NCI-H1048 (cell line): Measurements from ENCODE around the gene FLRT3.

ENCODE experiments used
- DNase-seq: peaks from one replicate; lab custom pipeline; 2025; lab: John Stamatoyannopoulos, UW

Gene FLRT3

DNA sequence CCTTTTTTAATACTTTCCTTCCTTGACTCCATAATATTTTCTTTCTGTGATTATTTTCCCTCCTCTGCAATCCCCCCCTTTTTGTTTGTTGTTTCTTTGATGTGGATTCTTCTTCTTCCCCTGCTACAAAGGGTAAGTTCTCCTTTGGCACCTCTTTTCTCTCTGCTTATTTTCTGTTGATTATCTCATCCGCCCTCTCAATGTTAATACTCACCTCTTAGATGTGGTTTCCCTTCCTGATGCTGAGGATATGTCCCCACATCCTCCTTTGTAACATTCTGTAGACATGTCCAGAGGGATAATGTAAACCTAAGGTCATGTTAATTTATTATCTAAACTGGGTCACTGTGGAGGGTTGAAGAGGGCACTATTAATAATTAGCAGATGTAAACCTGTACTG, 17.7 kb downstream of the FLRT3 start:
- DNase-seq = no peak

- DNase-seq = no peak
Measured at GRCh38 chr20:14313341-14314020, 23.9 kb downstream of the FLRT3 start.

DNA sequence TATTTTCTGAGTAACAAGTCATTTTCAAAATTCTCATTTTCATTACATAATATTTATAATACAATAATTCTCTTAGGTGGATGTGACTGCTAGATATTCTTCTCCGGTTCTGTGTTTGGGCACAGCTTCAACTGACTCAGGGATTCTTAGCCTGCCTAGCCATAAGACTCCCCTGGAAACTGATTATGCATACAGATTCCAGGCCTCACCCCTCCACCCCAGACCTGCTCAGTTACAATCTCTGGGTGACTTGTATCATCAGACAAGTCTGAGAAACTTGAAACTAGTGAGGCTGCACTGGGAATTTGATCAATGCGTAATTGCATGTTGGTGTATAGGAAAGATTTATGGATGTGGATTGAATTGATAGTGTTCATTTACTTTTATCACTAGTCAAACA, 25.4 kb downstream of the FLRT3 start:
- DNase-seq = no peak

- no peak for DNase-seq
Measured at GRCh38 chr20:14310977-14311627, 26.3 kb downstream of the FLRT3 start.

GRCh38 chr20:14307956-14308355, 29.5 kb downstream of the FLRT3 start:
- DNase-seq = no peak

GRCh38 chr20:14304472-14304871, 32.9 kb downstream of the FLRT3 start:
- no peak for DNase-seq

- DNase-seq = no peak
Measured at GRCh38 chr20:14303651-14304050, 33.8 kb downstream of the FLRT3 start.

- no peak for DNase-seq
Measured at GRCh38 chr20:14303106-14303505, 34.3 kb downstream of the FLRT3 start.

GRCh38 chr20:14299831-14300230, 37.6 kb downstream of the FLRT3 start:
- DNase-seq = no peak

DNA sequence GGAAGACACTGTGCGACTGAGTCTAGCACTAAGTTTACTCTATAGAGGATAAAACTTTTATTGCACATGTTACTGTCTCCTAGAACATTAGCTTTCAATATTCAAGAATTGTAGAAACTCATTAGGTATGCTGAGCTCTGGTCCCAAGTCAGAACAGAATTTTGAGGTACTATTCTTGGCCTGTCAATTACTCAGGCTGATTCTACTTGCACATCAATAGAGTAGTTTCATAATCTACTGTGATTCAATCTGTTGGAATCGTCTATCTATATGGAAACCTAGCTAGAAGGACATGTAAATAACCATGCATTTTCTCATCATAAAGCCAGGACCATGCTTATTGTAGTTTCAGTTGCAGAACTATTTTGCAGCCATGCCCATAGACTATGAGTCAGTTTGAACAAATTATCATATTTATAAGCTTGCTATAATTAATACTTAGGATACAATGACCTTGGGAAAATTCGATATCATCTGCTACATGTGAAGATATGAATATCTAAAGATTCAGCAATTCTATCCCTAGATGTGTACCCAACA, 41.6 kb downstream of the FLRT3 start:
- no peak for DNase-seq

DNA sequence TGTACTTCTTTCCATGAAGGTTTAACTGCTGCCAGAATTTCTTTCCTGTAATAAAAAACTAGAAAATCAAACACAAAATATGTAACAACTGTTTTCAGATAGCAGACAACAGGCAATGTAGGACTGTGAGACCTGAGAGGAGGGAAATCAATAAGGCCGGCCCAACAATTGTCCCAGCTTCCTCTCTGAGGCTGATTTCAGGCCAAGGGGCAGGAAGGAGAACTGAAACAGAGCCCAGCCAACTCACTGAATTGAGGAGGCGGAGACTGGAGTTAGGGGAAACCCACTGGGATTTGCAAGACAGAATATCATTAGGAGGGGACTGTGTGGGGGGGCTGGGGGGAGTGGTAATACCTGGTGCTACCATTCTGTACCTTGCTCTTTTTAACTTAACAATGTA, 42.2 kb downstream of the FLRT3 start:
- DNase-seq = no peak

GRCh38 chr20:14291502-14291901, 45.9 kb downstream of the FLRT3 start:
- no peak for DNase-seq

- no peak for DNase-seq
Measured at GRCh38 chr20:14288341-14289330, 48.8 kb downstream of the FLRT3 start.

- DNase-seq = no peak
Measured at GRCh38 chr20:14284443-14284842, 53.0 kb downstream of the FLRT3 start.

DNA sequence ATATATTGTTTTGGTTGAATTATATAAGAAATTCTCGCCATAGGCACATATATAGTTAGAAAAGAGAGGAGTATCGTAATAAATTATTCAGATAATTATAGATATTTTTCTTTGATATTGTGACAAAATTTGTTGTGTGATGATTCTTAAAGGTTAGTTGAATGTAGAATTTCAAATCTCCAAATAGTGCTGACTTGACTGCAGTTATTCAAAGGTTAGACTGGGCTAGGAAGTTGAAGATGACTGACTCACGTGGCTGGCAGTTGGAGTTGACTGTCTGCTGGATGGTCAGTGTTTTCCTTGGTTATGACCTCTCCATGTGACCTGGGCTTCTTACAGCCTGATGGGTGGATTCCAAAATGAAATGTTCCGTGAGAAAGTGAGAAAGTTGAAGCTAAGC, 55.3 kb downstream of the FLRT3 start:
- no peak for DNase-seq
